Cardiac fibroblast (primary cell): ENCODE measurements around the gene RRH.

Experiments used
- DNase-seq, 2 donors: peaks; one replicate each; pipeline versions ENCODE4 v3.0.0 to v3.0.0-alpha.2; 2010; ENCODE audit warnings: low read depth in 2 of 2
- H3K4me3 ChIP-seq, 2 donors: replicated peaks in 1 of 2; 1 replicate in 1 of 2; 2 replicates in 1 of 2; pipeline ENCODE4 v1.5.1; 2011; ENCODE audit warnings: low read depth in 2 of 2, low read length in 2 of 2, mild to moderate bottlenecking in 2 of 2, moderate library complexity in 1 of 2
- CTCF ChIP-seq: IDR thresholded peaks from one replicate; pipeline ENCODE4 v1.5.1; 2011; ENCODE audit warnings: low read depth, mild to moderate bottlenecking, low read length, inconsistent platforms

RRH gene

DNA sequence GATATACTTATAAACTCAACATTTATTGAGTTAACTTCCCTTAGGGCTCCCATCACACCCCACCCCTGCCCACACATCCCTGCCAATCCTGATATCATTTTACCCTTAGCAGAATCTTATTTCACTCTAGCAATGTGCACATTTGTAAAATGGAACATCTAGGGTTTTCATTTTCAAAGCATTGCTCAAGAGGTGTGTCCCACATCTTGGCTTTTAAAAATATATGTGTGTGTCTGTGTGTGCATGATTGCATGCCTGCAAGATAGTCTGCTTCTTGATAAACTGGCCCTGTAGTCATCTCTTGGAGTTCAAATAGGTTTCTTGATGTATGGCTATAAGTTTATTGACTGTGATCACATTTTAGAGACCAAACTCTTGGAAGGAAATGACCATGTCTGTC is 58.5 kb downstream of the RRH start:
- TF ChIP-seq CTCF = no peak
- H3K4me3 ChIP-seq = no peak overlapping the region
- DNase-seq = no peak

- TF ChIP-seq CTCF = no peak
- H3K4me3 ChIP-seq = no peak overlapping the region
- no peak for DNase-seq
These were observed 59.3 kb downstream of the RRH start for GRCh38 chr4:109887071-109887470.

- H3K4me3 ChIP-seq = no peak overlapping the region
- no peak for TF ChIP-seq CTCF
- DNase-seq = no peak
These were observed 62.3 kb downstream of the RRH start for GRCh38 chr4:109890076-109890475.
